BJ (cell line): Measurements from ENCODE around the gene NELFA. TPM values are rescaled to one million over a fixed set of nuclear protein-coding genes. Genes with fewer than 3 reads are reported as not detected.
A peak's percentile ranks its signal among the peaks of the same experiment; 100 is the strongest.

Source experiments
- CTCF ChIA-PET: fragments of 350-600 bp; formaldehyde crosslinking; extraction: SDS; loops from one replicate; lab custom pipeline; 2021; ENCODE audit warnings: antibody characterized with exemption, inconsistent platforms; lab: Yijun Ruan, JAX
- POLR2A ChIA-PET: fragments of 300-600 bp; sonication (Branson Sonifier 250); formaldehyde crosslinking; extraction: SDS; loops from one replicate; lab custom pipeline; 2021; ENCODE audit warnings: antibody characterized with exemption; lab: Charles Lee
- DNase-seq: peaks from one replicate; pipeline ENCODE4 v3.0.0-alpha.2; 2011; ENCODE audit warnings: low read depth
- H3K27me3 ChIP-seq: 2 replicates; pipeline ENCODE4 v1.6.0; 2011; ENCODE audit warnings: low read length; ENCODE audit not compliant: control insufficient read depth, insufficient read depth
- H3K36me3 ChIP-seq: 2 replicates; pipeline ENCODE4 v1.5.1; 2011; ENCODE audit warnings: low read length; ENCODE audit not compliant: control insufficient read depth, insufficient read depth
- H3K4me3 ChIP-seq: 2 replicates; pipeline ENCODE4 v1.5.1; 2011; ENCODE audit warnings: low read depth, mild to moderate bottlenecking, control low read depth, low read length
- polyA minus RNA-seq: library from RNA; depleted of rRNA, polyadenylated mRNA; stranded (reverse); fragments of >200 nt; gene quantifications from 2 replicates; pipeline ENCODE4 v1.2.3, GENCODE V29; 2011; rRNA and poly(A)+ RNA removed
- polyA plus RNA-seq: library from polyadenylated mRNA; depleted of rRNA; stranded (reverse); fragments of >200 nt; gene quantifications from 2 replicates; pipeline ENCODE4 v1.2.3, GENCODE V29; 2011; rRNA removed
- TF ChIP-seq, protein P1 (sequence below): IDR thresholded peaks from 2 replicates; pipeline ENCODE4 v1.5.1; 2011; ENCODE audit warnings: low read depth, mild to moderate bottlenecking, control low read depth, inconsistent platforms, low read length, moderate library complexity; ENCODE audit not compliant: insufficient read depth

The NELFA gene
- 8.6 and 12.8 TPM in 2 replicates for polyA plus RNA-seq
- 6.2 and 7.3 TPM in 2 replicates for polyA minus RNA-seq

- TF ChIP-seq, protein P1, sequence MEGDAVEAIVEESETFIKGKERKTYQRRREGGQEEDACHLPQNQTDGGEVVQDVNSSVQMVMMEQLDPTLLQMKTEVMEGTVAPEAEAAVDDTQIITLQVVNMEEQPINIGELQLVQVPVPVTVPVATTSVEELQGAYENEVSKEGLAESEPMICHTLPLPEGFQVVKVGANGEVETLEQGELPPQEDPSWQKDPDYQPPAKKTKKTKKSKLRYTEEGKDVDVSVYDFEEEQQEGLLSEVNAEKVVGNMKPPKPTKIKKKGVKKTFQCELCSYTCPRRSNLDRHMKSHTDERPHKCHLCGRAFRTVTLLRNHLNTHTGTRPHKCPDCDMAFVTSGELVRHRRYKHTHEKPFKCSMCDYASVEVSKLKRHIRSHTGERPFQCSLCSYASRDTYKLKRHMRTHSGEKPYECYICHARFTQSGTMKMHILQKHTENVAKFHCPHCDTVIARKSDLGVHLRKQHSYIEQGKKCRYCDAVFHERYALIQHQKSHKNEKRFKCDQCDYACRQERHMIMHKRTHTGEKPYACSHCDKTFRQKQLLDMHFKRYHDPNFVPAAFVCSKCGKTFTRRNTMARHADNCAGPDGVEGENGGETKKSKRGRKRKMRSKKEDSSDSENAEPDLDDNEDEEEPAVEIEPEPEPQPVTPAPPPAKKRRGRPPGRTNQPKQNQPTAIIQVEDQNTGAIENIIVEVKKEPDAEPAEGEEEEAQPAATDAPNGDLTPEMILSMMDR, result peak; percentile 61
- H3K36me3 ChIP-seq, result no peaks in the 10 kb centered on the region
- peak; percentile 28 for DNase-seq
- no peaks in the 10 kb centered on the region for H3K27me3 ChIP-seq
- peak within 1 kb of the TSS; percentile 100 for H3K4me3 ChIP-seq
- ChIA-PET CTCF (interaction anchor here (0.7 to 1.1 kb wide), 3 partner anchors 15 to 28 kb away, joined by 3 read pairs; no protein-coding TSS in a partner anchor), POLR2A (no interaction called here)
Observed at GRCh38 chr4:2008921-2009650, at the start of gene NELFA. Gene NELFA (minus strand): TSS chr4:2008974. CDS start chr4:2008959, 15 bp downstream.

GRCh38 chr4:2057382-2058065, 48.8 kb upstream of the NELFA start:
- H3K27me3 ChIP-seq, result peaks cover 17% of the 10 kb centered on the region
- no peaks in the 10 kb centered on the region for H3K36me3 ChIP-seq
- ChIA-PET CTCF (interaction anchor here (1.5 kb wide), 1 partner anchor 12 kb away, joined by 5 read pairs; no protein-coding TSS in a partner anchor), POLR2A (no interaction called here)
- no peak for DNase-seq
- no peak overlapping the region for H3K4me3 ChIP-seq
- TF ChIP-seq, protein P1, result no peak

GRCh38 chr4:2054217-2054616, 45.4 kb upstream of the NELFA start:
- CTCF ChIA-PET, result no interaction called here
- POLR2A ChIA-PET, result no interaction called here
- Histone ChIP-seq H3K4me3 (no peak overlapping the region), H3K36me3 (no peaks in the 10 kb centered on the region), H3K27me3 (peaks cover 22% of the 10 kb centered on the region)
- TF ChIP-seq, protein P1, result no peak
- no peak for DNase-seq

DNA sequence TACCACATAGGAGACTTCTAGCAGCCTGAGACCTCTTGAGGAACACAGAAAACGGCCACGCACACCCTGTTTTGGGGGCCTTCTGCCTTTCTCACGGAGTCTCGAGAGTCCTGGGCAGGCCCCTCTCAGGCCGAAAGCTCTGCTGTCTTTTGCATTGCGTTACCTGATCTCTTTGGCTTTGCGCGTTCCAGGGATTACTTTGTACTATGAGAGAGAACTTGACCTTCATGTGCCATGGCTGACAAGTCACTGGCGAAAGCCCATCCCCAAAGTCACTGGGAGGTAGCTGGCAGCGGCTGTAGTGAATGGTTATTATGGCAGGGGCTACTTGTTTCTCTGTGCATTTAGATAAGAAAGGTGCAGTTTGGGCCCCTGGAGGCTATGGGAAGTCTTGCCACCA, 42.3 kb upstream of the NELFA start:
- no peak for DNase-seq
- ChIA-PET CTCF (no interaction called here), POLR2A (no interaction called here)
- Histone ChIP-seq H3K27me3 (peaks cover 9% of the 10 kb centered on the region), H3K4me3 (no peak overlapping the region), H3K36me3 (no peaks in the 10 kb centered on the region)
- TF ChIP-seq, protein P1, result no peak

GRCh38 chr4:2049811-2050210, 41.0 kb upstream of the NELFA start:
- TF ChIP-seq, protein P1, result no peak
- ChIA-PET CTCF (no interaction called here), POLR2A (no interaction called here)
- DNase-seq, result no peak
- H3K4me3 ChIP-seq, result no peak overlapping the region
- peaks cover 8% of the 10 kb centered on the region for H3K27me3 ChIP-seq
- H3K36me3 ChIP-seq, result no peaks in the 10 kb centered on the region
